Naive thymus-derived CD4-positive, alpha-beta T cell (primary cell): ENCODE data around the gene RERE. TPM values are rescaled to one million over a fixed set of nuclear protein-coding genes. Genes with fewer than 3 reads are reported as not detected.

Experiments
- ATAC-seq: fragments of 150-1000 bp; cut with Tn5 transposase; 2 replicates; pipeline ENCODE4 v1.10.0; 2021; ENCODE audit warnings: mild to moderate bottlenecking, moderate library complexity
- CTCF ChIA-PET: fragments of 350-600 bp; sonication (Branson Sonifier 250); formaldehyde crosslinking; loops from one replicate; lab custom pipeline; 2021; ENCODE audit warnings: antibody characterized with exemption; lab: Charles Lee
- POLR2A ChIA-PET: fragments of 350-600 bp; sonication (Branson Sonifier 250); formaldehyde crosslinking; loops from one replicate; lab custom pipeline; 2021; ENCODE audit warnings: antibody characterized with exemption, inconsistent platforms; lab: Charles Lee
- DNase-seq, 9 donors: peaks; one replicate each; pipeline versions ENCODE4 v3.0.0 to v3.0.0-alpha.2; 2020 to 2022; ENCODE audit warnings: mixed read lengths in 1 of 9
- H3K27ac ChIP-seq: one replicate; pipeline ENCODE4 v1.7.0; 2013; ENCODE audit warnings: mild to moderate bottlenecking, low read depth, low read length, moderate library complexity
- H3K27me3 ChIP-seq, 2 donors: one replicate each; pipeline ENCODE4 v1.7.0; 2013; ENCODE audit warnings: low read length in 2 of 2, mild to moderate bottlenecking in 2 of 2, moderate library complexity in 2 of 2; ENCODE audit not compliant: control insufficient read depth in 2 of 2, insufficient read depth in 2 of 2
- H3K36me3 ChIP-seq, 3 experiments: 1 replicate in 2 of 3; 2 replicates in 1 of 3; pipeline ENCODE4 v1.7.0; 2013; ENCODE audit warnings: low read length in 3 of 3, mild to moderate bottlenecking in 3 of 3, moderate library complexity in 1 of 3; ENCODE audit not compliant: insufficient read depth in 3 of 3, control insufficient read depth in 2 of 3
- H3K4me1 ChIP-seq, 2 donors: one replicate each; pipeline ENCODE4 v1.7.0; 2013; ENCODE audit warnings: low read length in 2 of 2, mild to moderate bottlenecking in 2 of 2, moderate library complexity in 1 of 2; ENCODE audit not compliant: control insufficient read depth in 2 of 2, insufficient read depth in 2 of 2
- H3K4me3 ChIP-seq: 2 replicates; pipeline ENCODE4 v1.7.0; 2013; ENCODE audit warnings: mild to moderate bottlenecking, low read length
- H3K9me3 ChIP-seq, 3 experiments: 1 replicate in 2 of 3; 2 replicates in 1 of 3; pipeline ENCODE4 v1.7.0; 2013; ENCODE audit warnings: low read length in 3 of 3; ENCODE audit not compliant: control insufficient read depth in 2 of 3
- H3K27ac Mint-ChIP-seq, 9 donors: one replicate each; pipeline ENCODE4 v1.8.0; 2020 to 2022; ENCODE audit warnings: mixed read lengths in 9 of 9, mild to moderate bottlenecking in 8 of 9, moderate library complexity in 5 of 9, inconsistent platforms in 2 of 9
- H3K27me3 Mint-ChIP-seq, 5 donors: one replicate each; pipeline ENCODE4 v1.8.0; 2021 to 2022; ENCODE audit warnings: mixed read lengths in 5 of 5, mild to moderate bottlenecking in 1 of 5
- H3K36me3 Mint-ChIP-seq, 5 donors: one replicate each; pipeline ENCODE4 v1.8.0; 2020 to 2022; ENCODE audit warnings: mixed read lengths in 5 of 5, mild to moderate bottlenecking in 3 of 5, inconsistent platforms in 1 of 5
- H3K4me1 Mint-ChIP-seq, 7 donors: one replicate each; pipeline ENCODE4 v1.8.0; 2020 to 2022; ENCODE audit warnings: mixed read lengths in 7 of 7, mild to moderate bottlenecking in 3 of 7, inconsistent platforms in 1 of 7
- H3K4me3 Mint-ChIP-seq, 10 donors: one replicate each; pipeline ENCODE4 v1.8.0; 2020 to 2022; ENCODE audit warnings: mild to moderate bottlenecking in 10 of 10, mixed read lengths in 10 of 10, moderate library complexity in 6 of 10, inconsistent platforms in 2 of 10
- H3K9me3 Mint-ChIP-seq, 11 donors: one replicate each; pipeline ENCODE4 v1.8.0; 2020 to 2022; ENCODE audit warnings: mixed read lengths in 11 of 11, mild to moderate bottlenecking in 4 of 11, inconsistent platforms in 1 of 11, moderate library complexity in 1 of 11
- intact Hi-C, 2 donors: fragments of 100-400 bp; cut with micrococcal nuclease; formaldehyde crosslinking; loops; one replicate each; pipeline ENCODE4 v1.15.1; 2023
- polyA plus RNA-seq, 2 donors: library from polyadenylated mRNA; unstranded; fragments of 300-500 nt; fragmentation: Illumina TruSeq; gene quantifications; one replicate each; pipeline ENCODE4 v1.2.3, GENCODE V29; 2021
- total RNA-seq, 6 experiments: library from RNA in 5 of 6; stranded (reverse) in 5 of 6; gene quantifications; 1 replicate in 5 of 6; 2 replicates in 1 of 6; pipeline ENCODE4 v1.2.3 and lab custom pipeline; 2021 to 2026

RERE gene
- total and polyA plus RNA-seq, 7 experiments from 2014 or later, result 7.3 to 114 (median 106) TPM

DNA sequence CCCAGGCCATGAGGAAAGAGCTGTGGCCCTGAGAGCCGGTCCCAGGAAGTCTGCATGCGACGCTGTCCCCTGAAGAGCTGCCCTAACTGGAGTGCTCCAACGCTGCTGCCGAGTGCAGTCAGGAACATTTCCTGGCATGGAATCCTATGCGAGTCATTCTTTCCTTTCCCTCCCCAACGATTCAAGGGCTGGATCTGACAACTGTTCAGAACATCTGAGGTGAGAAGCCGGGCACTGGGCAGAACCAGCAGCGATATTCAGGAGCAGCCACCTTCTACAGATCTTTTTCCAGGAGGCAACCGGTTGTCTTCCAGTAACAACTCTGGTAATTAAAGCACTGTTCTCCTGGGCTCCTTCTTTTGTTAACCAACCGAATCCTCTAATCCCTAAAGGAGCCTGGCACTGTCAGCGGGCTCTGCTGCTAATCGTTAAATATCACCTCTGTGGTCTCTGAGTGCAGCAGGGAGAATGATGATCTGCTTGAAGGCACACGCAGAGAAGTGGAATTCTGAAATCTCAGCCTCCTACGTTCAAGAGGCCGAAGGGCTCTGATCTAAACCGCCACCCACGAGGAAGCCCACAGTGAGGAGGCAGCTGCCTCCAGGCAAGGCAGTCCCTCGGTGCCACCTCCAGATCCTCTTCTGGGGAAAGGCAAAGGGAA, 443.7 kb downstream of the RERE start:
- no peaks in the 10 kb centered on the region for H3K27me3 Mint-ChIP-seq
- ChIA-PET CTCF (interaction anchor here (1.8 kb wide), 1 partner anchor 57 kb away, joined by 7 read pairs; no protein-coding TSS in a partner anchor), POLR2A (no interaction called here)
- peaks cover 31 to 91% (median 76%) of the 10 kb centered on the region in 7 donors for H3K4me1 Mint-ChIP-seq
- Histone ChIP-seq H3K9me3 (no peaks in the 10 kb centered on the region), H3K27ac (no peak overlapping the region), H3K4me1 (peaks cover 3 to 16% of the 10 kb centered on the region in 2 donors), H3K27me3 (no peaks in the 10 kb centered on the region), H3K4me3 (no peak overlapping the region), H3K36me3 (peaks cover 0 to 41% (median 0%) of the 10 kb centered on the region in 3 experiments)
- no peaks in the 10 kb centered on the region for H3K9me3 Mint-ChIP-seq
- ATAC-seq (no peak), DNase-seq (no peak)
- H3K4me3 Mint-ChIP-seq, result peak overlapping the region in 1 of 10 donors; percentile 41
- H3K27ac Mint-ChIP-seq, result peak overlapping the region in 7 of 9 donors; percentile 7 to 82 (median 49)
- H3K36me3 Mint-ChIP-seq, result peaks cover 0 to 24% (median 0%) of the 10 kb centered on the region in 5 donors
- intact Hi-C loops, result no loop called here

DNA sequence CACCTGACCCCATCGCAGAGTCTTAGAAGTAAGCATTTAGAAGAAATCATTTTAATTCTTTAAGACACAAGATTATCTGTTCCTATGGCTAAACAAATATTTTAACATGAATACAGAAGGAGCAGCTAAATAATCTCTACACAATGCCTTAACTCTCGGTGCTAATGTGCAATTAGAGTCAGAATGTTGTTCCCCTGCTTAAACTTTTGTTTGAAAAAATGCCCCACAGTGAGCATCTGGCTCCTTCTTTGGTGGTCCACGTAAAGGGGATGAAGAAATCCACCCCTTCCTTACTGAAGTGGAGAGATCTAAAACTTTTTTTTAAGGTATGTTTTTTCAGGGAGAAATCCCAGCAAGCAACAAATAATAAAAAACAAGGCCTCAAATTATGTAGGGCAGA, 444.3 kb downstream of the RERE start:
- CTCF ChIA-PET, result interaction anchor here (1.8 kb wide), 1 partner anchor 58 kb away, joined by 7 read pairs; no protein-coding TSS in a partner anchor
- Histone ChIP-seq H3K4me1 (peaks cover 3 to 10% of the 10 kb centered on the region in 2 donors), H3K4me3 (no peak overlapping the region), H3K27ac (no peak overlapping the region), H3K9me3 (no peaks in the 10 kb centered on the region), H3K27me3 (no peaks in the 10 kb centered on the region), H3K36me3 (peaks cover 0 to 41% (median 0%) of the 10 kb centered on the region in 3 experiments)
- peak overlapping the region in 5 of 9 donors; percentile 5 to 71 (median 28) for H3K27ac Mint-ChIP-seq
- ATAC-seq (no peak), DNase-seq (no peak)
- H3K4me3 Mint-ChIP-seq, result no peak overlapping the region
- POLR2A ChIA-PET, result no interaction called here
- peaks cover 0 to 19% (median 0%) of the 10 kb centered on the region in 5 donors for H3K36me3 Mint-ChIP-seq
- no peaks in the 10 kb centered on the region for H3K9me3 Mint-ChIP-seq
- H3K27me3 Mint-ChIP-seq, result no peaks in the 10 kb centered on the region
- intact Hi-C loops, result no loop called here
- peaks cover 27 to 88% (median 71%) of the 10 kb centered on the region in 7 donors for H3K4me1 Mint-ChIP-seq

DNA sequence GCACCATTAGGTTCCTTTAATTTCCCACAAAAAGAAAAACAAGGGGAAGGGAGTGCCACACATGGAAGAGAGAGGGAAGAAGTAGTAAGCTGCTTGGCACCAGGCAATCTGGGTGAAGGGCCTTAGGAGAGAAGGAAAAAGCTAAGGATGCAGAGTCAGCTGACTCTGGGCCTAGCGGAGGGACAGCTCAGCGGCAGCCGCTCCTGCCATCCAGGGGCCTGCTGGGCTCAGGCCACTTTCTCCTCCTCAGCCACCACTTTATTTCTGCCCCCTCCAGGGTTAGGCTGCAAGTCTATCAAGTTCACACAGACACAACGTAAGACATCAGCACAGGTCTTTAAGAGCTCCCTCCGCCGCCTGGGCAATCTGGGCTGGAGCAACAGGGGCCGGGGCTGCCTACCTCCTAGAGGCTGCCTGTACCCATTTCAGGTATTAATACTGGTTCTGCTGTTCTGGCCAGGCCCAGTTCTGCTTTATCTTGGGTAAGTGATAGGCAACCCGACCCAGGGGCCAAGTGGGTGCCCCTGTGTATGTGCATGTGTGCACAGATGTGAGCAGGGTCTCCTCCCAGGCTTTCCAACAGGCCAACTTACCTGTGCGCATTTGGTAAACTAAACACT, 446.0 kb downstream of the RERE start:
- no peak overlapping the region for H3K27ac ChIP-seq
- Mint-ChIP-seq H3K4me1 (peaks cover 21 to 89% (median 74%) of the 10 kb centered on the region in 7 donors), H3K27me3 (no peaks in the 10 kb centered on the region), H3K36me3 (peaks cover 0 to 15% (median 0%) of the 10 kb centered on the region in 5 donors), H3K27ac (peak overlapping the region in 8 of 9 donors; percentile 1 to 80 (median 46)), H3K4me3 (no peak overlapping the region), H3K9me3 (no peaks in the 10 kb centered on the region)
- CTCF ChIA-PET, result interaction anchor here (1.2 kb wide), 1 partner anchor 19 kb away, joined by 3 read pairs; no protein-coding TSS in a partner anchor
- intact Hi-C loops, result no loop called here
- no peaks in the 10 kb centered on the region for H3K27me3 ChIP-seq
- H3K9me3 ChIP-seq, result no peaks in the 10 kb centered on the region
- POLR2A ChIA-PET, result interaction anchor here (0.9 to 1.3 kb wide), 2 partner anchors 9 to 11 kb away, joined by 3 to 4 read pairs; no protein-coding TSS in a partner anchor
- ATAC-seq, result no peak
- H3K36me3 ChIP-seq, result peaks cover 0 to 50% (median 0%) of the 10 kb centered on the region in 3 experiments
- peaks cover 3 to 8% of the 10 kb centered on the region in 2 donors for H3K4me1 ChIP-seq
- no peak for DNase-seq
- H3K4me3 ChIP-seq, result no peak overlapping the region

DNA sequence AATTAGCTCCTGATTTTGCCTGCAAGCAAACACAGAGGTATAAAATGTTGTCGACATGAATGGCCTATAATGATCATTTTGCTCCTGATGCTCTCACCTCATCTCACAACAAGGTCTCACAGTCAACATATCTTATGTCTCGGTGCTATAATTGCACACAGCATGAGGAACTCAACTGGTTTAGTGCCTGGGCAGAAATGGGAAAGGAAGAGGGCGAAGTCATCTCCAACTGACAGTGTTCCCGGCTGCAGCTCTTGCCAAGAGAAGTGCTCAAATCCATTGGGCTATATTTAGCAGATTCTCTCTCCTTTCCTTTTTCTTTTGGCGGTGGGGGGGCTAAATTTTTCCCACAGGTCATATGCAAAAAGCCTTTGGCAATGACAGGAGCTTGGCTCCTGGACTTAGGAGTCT, 446.5 kb downstream of the RERE start:
- Mint-ChIP-seq H3K4me3 (no peak overlapping the region), H3K27ac (peak overlapping the region in 6 of 9 donors; percentile 13 to 80 (median 46)), H3K36me3 (peaks cover 0 to 20% (median 0%) of the 10 kb centered on the region in 5 donors), H3K27me3 (no peaks in the 10 kb centered on the region), H3K9me3 (peaks cover 0 to 2% (median 0%) of the 10 kb centered on the region in 11 donors), H3K4me1 (peaks cover 17 to 84% (median 69%) of the 10 kb centered on the region in 7 donors)
- DNase-seq (no peak), ATAC-seq (no peak)
- ChIA-PET POLR2A (interaction anchor here (1.3 kb wide), 1 partner anchor 11 kb away, joined by 4 read pairs; no protein-coding TSS in a partner anchor), CTCF (interaction anchor here (1.1 kb wide), 1 partner anchor 478 kb away, joined by 3 read pairs; no protein-coding TSS in a partner anchor)
- Histone ChIP-seq H3K36me3 (peaks cover 0 to 55% (median 0%) of the 10 kb centered on the region in 3 experiments), H3K9me3 (no peaks in the 10 kb centered on the region), H3K27me3 (no peaks in the 10 kb centered on the region), H3K4me3 (no peak overlapping the region), H3K27ac (no peak overlapping the region), H3K4me1 (peaks cover 3 to 5% of the 10 kb centered on the region in 2 donors)
- intact Hi-C loops, result no loop called here

DNA sequence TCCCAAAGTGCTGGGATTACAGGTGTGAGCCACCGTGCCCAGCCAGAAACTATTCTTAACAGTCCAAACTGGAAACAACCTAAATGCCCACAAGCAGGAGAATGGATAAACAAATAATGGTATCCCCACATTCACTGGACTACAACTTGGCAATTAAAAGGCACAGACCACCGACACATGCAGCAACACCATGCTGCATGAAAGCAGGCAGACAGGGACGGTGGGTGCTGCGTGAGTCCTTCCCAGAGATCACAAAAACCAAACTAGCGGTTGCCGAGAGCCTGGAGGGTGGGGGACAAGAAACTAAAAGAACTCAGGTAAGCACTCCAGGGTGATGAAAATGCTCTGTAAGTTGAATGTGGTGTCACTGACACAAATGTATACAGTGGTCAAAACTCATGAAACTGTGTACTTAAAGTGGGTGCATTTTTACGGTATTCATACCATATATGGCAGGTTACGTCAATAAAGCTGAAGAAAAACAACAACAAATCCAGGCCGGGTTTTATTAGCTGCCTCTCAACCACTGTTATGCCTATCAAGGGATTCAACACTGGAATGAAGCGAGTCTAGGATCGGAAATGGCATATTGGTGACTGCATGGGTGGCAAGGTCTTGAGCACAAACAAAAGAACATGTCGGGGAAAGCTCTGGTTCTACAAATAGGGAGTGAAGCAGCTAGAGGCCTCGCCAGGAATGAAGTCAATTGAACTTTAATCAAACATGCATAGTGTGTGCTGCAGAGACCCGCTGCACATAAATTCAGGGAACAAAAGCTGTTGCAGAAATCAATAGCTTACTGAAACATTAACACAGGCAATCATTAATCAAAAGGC, 447.2 kb downstream of the RERE start:
- Mint-ChIP-seq H3K27ac (peak overlapping the region in 7 of 9 donors; percentile 2 to 59 (median 26)), H3K9me3 (peaks cover 0 to 2% (median 0%) of the 10 kb centered on the region in 11 donors), H3K4me1 (peaks cover 17 to 85% (median 69%) of the 10 kb centered on the region in 7 donors), H3K27me3 (no peaks in the 10 kb centered on the region), H3K36me3 (peaks cover 0 to 23% (median 0%) of the 10 kb centered on the region in 5 donors), H3K4me3 (peak overlapping the region in 1 of 10 donors; percentile 17)
- Histone ChIP-seq H3K36me3 (peaks cover 0 to 62% (median 4%) of the 10 kb centered on the region in 3 experiments), H3K4me3 (no peak overlapping the region), H3K9me3 (no peaks in the 10 kb centered on the region), H3K27me3 (no peaks in the 10 kb centered on the region), H3K27ac (no peak overlapping the region), H3K4me1 (peaks cover 3 to 5% of the 10 kb centered on the region in 2 donors)
- DNase-seq (no peak), ATAC-seq (no peak)
- ChIA-PET POLR2A (interaction anchor here (1.3 kb wide), 1 partner anchor 12 kb away, joined by 4 read pairs; no protein-coding TSS in a partner anchor), CTCF (interaction anchor here (1.1 kb wide), 1 partner anchor 479 kb away, joined by 3 read pairs; no protein-coding TSS in a partner anchor)
- intact Hi-C loops, result no loop called here
